ENCODE measurements around the gene ZIC1. TPM values are rescaled to one million over a fixed set of nuclear protein-coding genes. Genes with fewer than 3 reads are reported as not detected.

ZIC1 gene
- total RNA-seq, 5 donors from 2014 or later (not counting 1 experiment from before 2014, with no cell fraction given) = not detected

GRCh38 chr3:147404000-147404799, 5.0 kb upstream of the ZIC1 start:
- Mint-ChIP-seq H3K4me1 (peaks cover 12 to 13% (median 12%) of the 10 kb centered on the region in 3 donors), H3K36me3 (peaks cover under 1% of the 10 kb centered on the region), H3K9me3 (peaks cover 5 to 14% (median 9%) of the 10 kb centered on the region in 3 donors), H3K27me3 (peaks cover 62 to 82% of the 10 kb centered on the region in 2 donors), H3K4me3 (no peak overlapping the region), H3K27ac (no peak overlapping the region)
- Histone ChIP-seq H3K4me3 (ENCODE audit: control insufficient read depth in 1 of 2, extremely low read depth in 1 of 2, low read length in 1 of 2) (no peak overlapping the region), H3K27me3 (replicated peaks in 1 of 2; ENCODE audit: control insufficient read depth in 2 of 2, extremely low read depth in 1 of 2, insufficient read depth in 2 of 2, low read length in 1 of 2) (peaks cover 29 to 55% of the 10 kb centered on the region in 2 experiments), H3K9me3 (no peaks in the 10 kb centered on the region), H3K36me3 (ENCODE audit: control insufficient read depth in 2 of 2, extremely low read depth in 1 of 2, insufficient read depth in 1 of 2, low read length in 1 of 2) (no peaks in the 10 kb centered on the region), H3K27ac (ENCODE audit: low read length) (no peak overlapping the region), H3K4me1 (ENCODE audit: control insufficient read depth in 1 of 2, extremely low read depth in 1 of 2, insufficient read depth in 2 of 2, low read length in 2 of 2) (peaks cover 0 to under 1% of the 10 kb centered on the region in 2 experiments)
- ATAC-seq (replicated peaks in 1 of 4) (no peak), DNase-seq (no peak)
- WGBS (ENCODE audit: insufficient coverage) = 34% methylated on average over 5 of the region's 11 CpGs
- ChIA-PET POLR2A (no interaction called here), CTCF (no interaction called here)

- peaks cover 12 to 16% (median 15%) of the 10 kb centered on the region in 3 donors for H3K4me1 Mint-ChIP-seq
- peaks cover 29 to 61% of the 10 kb centered on the region in 2 experiments for H3K27me3 ChIP-seq (replicated peaks in 1 of 2; ENCODE audit: control insufficient read depth in 2 of 2, extremely low read depth in 1 of 2, insufficient read depth in 2 of 2, low read length in 1 of 2)
These were observed 4.3 kb upstream of the ZIC1 start for GRCh38 chr3:147404800-147405230.

GRCh38 chr3:147405231-147406027, 3.7 kb upstream of the ZIC1 start:
- no peak for ATAC-seq (replicated peaks in 1 of 4)
- POLR2A ChIA-PET = no interaction called here
- Mint-ChIP-seq H3K27me3 (peaks cover 59 to 79% of the 10 kb centered on the region in 2 donors), H3K4me1 (peaks cover 12 to 16% (median 15%) of the 10 kb centered on the region in 3 donors), H3K36me3 (no peaks in the 10 kb centered on the region), H3K4me3 (no peak overlapping the region), H3K9me3 (peaks cover 5 to 14% (median 9%) of the 10 kb centered on the region in 3 donors), H3K27ac (no peak overlapping the region)
- H3K36me3 ChIP-seq (ENCODE audit: control insufficient read depth in 2 of 2, extremely low read depth in 1 of 2, insufficient read depth in 1 of 2, low read length in 1 of 2) = no peaks in the 10 kb centered on the region
- 18% methylated on average over 26 of the region's 27 CpGs for WGBS (ENCODE audit: insufficient coverage)
- DNase-seq = no peak
- no peak overlapping the region for H3K27ac ChIP-seq (ENCODE audit: low read length)
- peaks cover 0 to 12% of the 10 kb centered on the region in 2 experiments for H3K4me1 ChIP-seq (ENCODE audit: control insufficient read depth in 1 of 2, extremely low read depth in 1 of 2, insufficient read depth in 2 of 2, low read length in 2 of 2)
- peaks cover 26 to 68% of the 10 kb centered on the region in 2 experiments for H3K27me3 ChIP-seq (replicated peaks in 1 of 2; ENCODE audit: control insufficient read depth in 2 of 2, extremely low read depth in 1 of 2, insufficient read depth in 2 of 2, low read length in 1 of 2)
- no peak overlapping the region for H3K4me3 ChIP-seq (ENCODE audit: control insufficient read depth in 1 of 2, extremely low read depth in 1 of 2, low read length in 1 of 2)
- CTCF ChIA-PET = no interaction called here
- no peaks in the 10 kb centered on the region for H3K9me3 ChIP-seq

More at GRCh38 chr3:147404800-147405230, 4.3 kb upstream of the ZIC1 start:
- no peak overlapping the region for H3K4me3 Mint-ChIP-seq
- H3K4me1 ChIP-seq (ENCODE audit: control insufficient read depth in 1 of 2, extremely low read depth in 1 of 2, insufficient read depth in 2 of 2, low read length in 2 of 2) = peaks cover 0 to 6% of the 10 kb centered on the region in 2 experiments
- H3K36me3 ChIP-seq (ENCODE audit: control insufficient read depth in 2 of 2, extremely low read depth in 1 of 2, insufficient read depth in 1 of 2, low read length in 1 of 2) = no peaks in the 10 kb centered on the region
- peaks cover 5 to 14% (median 9%) of the 10 kb centered on the region in 3 donors for H3K9me3 Mint-ChIP-seq
- H3K36me3 Mint-ChIP-seq = no peaks in the 10 kb centered on the region
- H3K27me3 Mint-ChIP-seq = peaks cover 60 to 80% of the 10 kb centered on the region in 2 donors
- POLR2A ChIA-PET = no interaction called here
- DNase-seq (no peak), ATAC-seq (replicated peaks in 1 of 4) (no peak)
- H3K9me3 ChIP-seq = no peaks in the 10 kb centered on the region
- CTCF ChIA-PET = no interaction called here
- whole genome bisulfite sequencing (ENCODE audit: insufficient coverage) = 12% methylated on average over 12 of the region's 16 CpGs
- H3K27ac ChIP-seq (ENCODE audit: low read length) = no peak overlapping the region
- H3K27ac Mint-ChIP-seq = no peak overlapping the region
- H3K4me3 ChIP-seq (ENCODE audit: control insufficient read depth in 1 of 2, extremely low read depth in 1 of 2, low read length in 1 of 2) = no peak overlapping the region

- WGBS (ENCODE audit: insufficient coverage) = no CpG with 5 or more reads among the region's 25 CpGs
- H3K9me3 Mint-ChIP-seq = peaks cover 0 to 14% (median 9%) of the 10 kb centered on the region in 3 donors
- DNase-seq (no peak), ATAC-seq (replicated peaks in 1 of 4) (no peak)
- H3K36me3 Mint-ChIP-seq = no peaks in the 10 kb centered on the region
- H3K4me1 Mint-ChIP-seq = peaks cover 18 to 24% (median 23%) of the 10 kb centered on the region in 3 donors
- Histone ChIP-seq H3K4me3 (ENCODE audit: control insufficient read depth in 1 of 2, extremely low read depth in 1 of 2, low read length in 1 of 2) (no peak within 1 kb of the TSS), H3K27ac (ENCODE audit: low read length) (no peak within 1 kb of the TSS), H3K36me3 (ENCODE audit: control insufficient read depth in 2 of 2, extremely low read depth in 1 of 2, insufficient read depth in 1 of 2, low read length in 1 of 2) (no peaks in the 10 kb centered on the region), H3K4me1 (ENCODE audit: control insufficient read depth in 1 of 2, extremely low read depth in 1 of 2, insufficient read depth in 2 of 2, low read length in 2 of 2) (peaks cover 0 to 20% of the 10 kb centered on the region in 2 experiments), H3K27me3 (replicated peaks in 1 of 2; ENCODE audit: control insufficient read depth in 2 of 2, extremely low read depth in 1 of 2, insufficient read depth in 2 of 2, low read length in 1 of 2) (peaks cover 25 to 76% of the 10 kb centered on the region in 2 experiments), H3K9me3 (no peaks in the 10 kb centered on the region)
- H3K27me3 Mint-ChIP-seq = peaks cover 58 to 79% of the 10 kb centered on the region in 2 donors
- ChIA-PET POLR2A (no interaction called here), CTCF (no interaction called here)
- no peak within 1 kb of the TSS for H3K27ac Mint-ChIP-seq
- H3K4me3 Mint-ChIP-seq = no peak within 1 kb of the TSS
These were observed 2.9 kb upstream of the ZIC1 start, which contains the start of gene ZIC4 for GRCh38 chr3:147406028-147406931. Gene ZIC4, minus strand, starts transcription at chr3:147406543. Its CDS starts 3,746 bp downstream, at chr3:147402797.

- ATAC-seq (replicated peaks in 1 of 4) = no peak
- DNase-seq = no peak
- WGBS (ENCODE audit: insufficient coverage) = 4% methylated on average over 10 of the region's 17 CpGs
- H3K4me3 Mint-ChIP-seq = no peak overlapping the region
- Histone ChIP-seq H3K4me1 (ENCODE audit: control insufficient read depth in 1 of 2, extremely low read depth in 1 of 2, insufficient read depth in 2 of 2, low read length in 2 of 2) (peaks cover 0 to 20% of the 10 kb centered on the region in 2 experiments), H3K27me3 (replicated peaks in 1 of 2; ENCODE audit: control insufficient read depth in 2 of 2, extremely low read depth in 1 of 2, insufficient read depth in 2 of 2, low read length in 1 of 2) (peaks cover 23 to 83% of the 10 kb centered on the region in 2 experiments), H3K4me3 (ENCODE audit: control insufficient read depth in 1 of 2, extremely low read depth in 1 of 2, low read length in 1 of 2) (no peak overlapping the region), H3K27ac (ENCODE audit: low read length) (no peak overlapping the region), H3K36me3 (ENCODE audit: control insufficient read depth in 2 of 2, extremely low read depth in 1 of 2, insufficient read depth in 1 of 2, low read length in 1 of 2) (no peaks in the 10 kb centered on the region), H3K9me3 (no peaks in the 10 kb centered on the region)
- H3K27me3 Mint-ChIP-seq = peaks cover 64 to 85% of the 10 kb centered on the region in 2 donors
- peaks cover 0 to 14% (median 9%) of the 10 kb centered on the region in 3 donors for H3K9me3 Mint-ChIP-seq
- H3K4me1 Mint-ChIP-seq = peaks cover 23 to 31% (median 30%) of the 10 kb centered on the region in 3 donors
- H3K36me3 Mint-ChIP-seq = no peaks in the 10 kb centered on the region
- POLR2A ChIA-PET = no interaction called here
- no peak overlapping the region for H3K27ac Mint-ChIP-seq
- CTCF ChIA-PET = no interaction called here
These were observed 2.1 kb upstream of the ZIC1 start for GRCh38 chr3:147407114-147407497.

Data from T-cell (primary cell).